ENCODE results near the gene PDGFRB.

The PDGFRB gene

DNA sequence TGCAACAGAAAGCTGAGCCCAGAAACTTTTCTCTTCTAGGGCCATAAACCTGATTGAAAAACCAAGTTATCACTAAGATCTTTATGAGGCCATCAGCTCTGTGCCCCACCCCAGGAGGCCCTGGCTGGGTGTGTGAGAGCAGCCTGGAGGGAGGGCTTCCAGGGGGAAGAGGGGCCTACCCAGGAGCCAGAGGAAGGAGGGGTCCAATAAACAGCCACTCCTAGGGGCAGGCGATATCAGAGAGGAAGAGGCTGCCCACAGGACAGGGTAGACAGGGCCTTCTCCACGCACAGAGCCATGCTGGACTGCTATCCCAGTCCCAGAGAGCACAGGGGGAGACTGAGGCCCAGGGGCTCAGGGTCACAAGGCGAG lies 6.5 kb upstream of the PDGFRB start:
- no peak for DNase-seq

- peak; percentile 67 for DNase-seq
Measured at GRCh38 chr5:150161242-150162141, 5.8 kb upstream of the PDGFRB start.

GRCh38 chr5:150160448-150161081 lies 4.9 kb upstream of the PDGFRB start:
- DNase-seq: no peak

- no peak for DNase-seq
Measured at GRCh38 chr5:150159741-150160179, 4.1 kb upstream of the PDGFRB start.

GRCh38 chr5:150159031-150159430 lies 3.4 kb upstream of the PDGFRB start:
- no peak for DNase-seq

- no peak for DNase-seq
Measured at GRCh38 chr5:150158170-150158949, 2.7 kb upstream of the PDGFRB start.

DNA sequence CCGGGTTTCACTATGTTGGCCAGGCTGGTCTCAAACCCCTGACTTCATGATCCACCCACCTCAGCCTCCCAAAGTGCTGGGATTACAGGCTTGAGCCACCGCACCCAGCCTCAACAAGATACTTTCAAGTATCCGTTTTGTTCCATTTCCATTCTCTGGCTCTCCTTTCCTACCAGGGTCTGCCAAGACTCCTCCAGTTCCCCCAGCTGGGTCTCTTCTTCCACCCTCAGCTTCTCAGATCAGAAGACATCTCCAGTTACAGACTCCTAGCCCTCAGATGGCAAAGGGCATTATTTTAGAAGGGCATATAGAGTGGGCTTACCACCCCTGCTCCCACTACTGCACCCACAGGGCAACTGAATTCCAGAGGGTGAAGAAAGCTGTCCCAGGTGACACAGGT lies 1.5 kb upstream of the PDGFRB start:
- DNase-seq: no peak

DNA sequence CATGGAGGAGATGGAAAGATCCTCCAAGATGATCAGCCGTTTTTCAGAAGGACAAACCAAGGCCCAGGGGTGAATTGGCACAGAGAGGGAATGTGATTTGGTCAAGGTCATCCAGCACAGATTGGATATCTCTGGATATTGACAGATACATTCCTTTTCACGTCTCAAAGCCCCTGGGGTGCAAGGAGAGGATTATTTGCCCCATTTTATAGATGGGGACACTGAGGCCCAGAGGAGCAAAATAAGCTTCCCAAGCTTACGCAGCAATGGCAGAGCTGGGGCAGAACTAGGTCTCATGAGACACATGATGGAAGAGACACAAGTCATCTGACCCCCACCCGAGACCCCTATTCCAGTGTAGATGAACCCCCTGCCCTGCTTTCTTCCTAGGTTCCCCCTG lies 895 bp upstream of the PDGFRB start:
- DNase-seq: no peak

GRCh38 chr5:150156027-150156368 lies 353 bp upstream of the PDGFRB start:
- no peak for DNase-seq

GRCh38 chr5:150154618-150155128 lies 972 bp downstream of the PDGFRB start:
- DNase-seq: no peak

GRCh38 chr5:150153957-150154617 lies 1.6 kb downstream of the PDGFRB start:
- no peak for DNase-seq

DNA sequence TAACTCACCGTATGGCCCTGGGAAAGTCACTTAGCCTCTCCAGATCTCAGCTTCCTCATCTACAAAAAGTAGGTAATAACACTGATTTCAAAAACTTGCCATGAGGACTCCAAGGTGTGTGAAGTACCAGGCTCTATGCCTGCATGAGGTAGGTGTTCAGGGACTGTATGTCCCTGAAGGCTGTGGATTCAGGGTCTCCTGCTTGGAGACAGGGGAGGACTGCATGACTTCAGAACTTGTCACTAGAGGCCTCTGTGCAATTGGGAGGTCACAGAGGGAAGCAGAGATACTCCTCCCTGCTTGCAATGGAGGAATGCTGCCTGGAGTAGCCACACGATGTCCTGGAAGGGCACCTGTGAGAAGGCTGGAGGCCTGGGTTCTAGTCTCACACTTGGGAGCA lies 2.2 kb downstream of the PDGFRB start:
- no peak for DNase-seq

DNA sequence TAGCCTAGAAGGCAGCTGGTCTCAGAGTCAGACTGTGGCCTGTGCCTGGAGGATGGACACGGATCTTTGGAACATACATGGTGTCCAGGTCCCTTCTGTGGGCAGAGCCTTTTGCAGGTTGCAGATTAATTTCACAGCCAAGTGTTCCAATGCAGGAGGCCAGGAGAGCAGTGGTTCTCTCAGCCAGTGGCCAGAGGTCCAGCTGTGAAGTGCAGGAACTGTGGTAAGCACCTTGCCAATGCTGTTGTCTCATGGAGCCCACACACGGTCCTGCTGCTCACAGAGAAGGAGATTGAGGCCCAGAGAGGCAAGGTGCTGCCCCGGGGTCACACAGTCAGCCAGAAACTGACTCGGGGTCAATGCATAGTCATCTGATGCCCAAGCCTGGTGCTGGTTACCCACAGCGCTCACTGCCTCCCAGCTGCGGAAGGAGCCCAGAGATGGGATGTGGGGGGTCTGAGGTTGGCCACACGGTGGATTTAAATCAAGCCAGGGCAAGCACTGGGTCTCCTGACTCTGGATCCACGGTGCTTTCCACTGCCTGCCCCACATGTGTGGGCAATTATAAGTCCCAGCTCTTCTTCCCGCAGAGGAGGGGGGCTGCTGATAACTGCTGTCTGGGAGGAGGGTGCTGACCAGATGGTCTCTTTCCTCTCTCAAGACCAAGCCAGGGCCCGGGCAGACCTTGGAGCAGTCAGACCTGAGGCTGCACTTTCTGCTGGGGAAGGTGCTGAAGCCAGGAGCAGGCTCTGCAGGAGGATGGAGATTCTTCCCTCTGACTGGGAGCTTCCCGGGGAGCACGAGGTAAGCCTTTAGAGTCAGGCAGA lies 2.8 kb downstream of the PDGFRB start:
- DNase-seq: no peak

DNA sequence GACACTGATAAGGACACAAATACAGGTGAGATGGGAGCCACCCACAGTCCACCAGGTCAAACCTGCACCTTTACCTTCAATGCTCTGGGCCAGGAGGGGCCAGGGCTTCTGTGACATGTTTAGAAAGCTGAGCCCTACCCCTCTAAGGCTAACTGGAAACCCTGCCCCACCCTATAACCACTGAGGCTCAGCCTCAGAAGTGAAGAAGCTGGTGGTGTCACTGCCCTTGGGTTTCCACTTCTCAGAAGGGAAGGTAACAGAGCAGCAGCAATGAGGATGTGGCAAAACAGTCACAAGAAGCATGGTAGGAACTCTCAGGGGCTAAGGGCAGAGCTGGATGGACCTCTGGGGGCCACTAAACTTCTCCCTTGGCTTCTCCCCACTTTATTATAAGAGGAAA lies 6.0 kb downstream of the PDGFRB start:
- no peak for DNase-seq

- DNase-seq: no peak
Measured at GRCh38 chr5:150148117-150148927, 7.3 kb downstream of the PDGFRB start.

GRCh38 chr5:150147670-150148069 lies 8.0 kb downstream of the PDGFRB start:
- DNase-seq: no peak

DNA sequence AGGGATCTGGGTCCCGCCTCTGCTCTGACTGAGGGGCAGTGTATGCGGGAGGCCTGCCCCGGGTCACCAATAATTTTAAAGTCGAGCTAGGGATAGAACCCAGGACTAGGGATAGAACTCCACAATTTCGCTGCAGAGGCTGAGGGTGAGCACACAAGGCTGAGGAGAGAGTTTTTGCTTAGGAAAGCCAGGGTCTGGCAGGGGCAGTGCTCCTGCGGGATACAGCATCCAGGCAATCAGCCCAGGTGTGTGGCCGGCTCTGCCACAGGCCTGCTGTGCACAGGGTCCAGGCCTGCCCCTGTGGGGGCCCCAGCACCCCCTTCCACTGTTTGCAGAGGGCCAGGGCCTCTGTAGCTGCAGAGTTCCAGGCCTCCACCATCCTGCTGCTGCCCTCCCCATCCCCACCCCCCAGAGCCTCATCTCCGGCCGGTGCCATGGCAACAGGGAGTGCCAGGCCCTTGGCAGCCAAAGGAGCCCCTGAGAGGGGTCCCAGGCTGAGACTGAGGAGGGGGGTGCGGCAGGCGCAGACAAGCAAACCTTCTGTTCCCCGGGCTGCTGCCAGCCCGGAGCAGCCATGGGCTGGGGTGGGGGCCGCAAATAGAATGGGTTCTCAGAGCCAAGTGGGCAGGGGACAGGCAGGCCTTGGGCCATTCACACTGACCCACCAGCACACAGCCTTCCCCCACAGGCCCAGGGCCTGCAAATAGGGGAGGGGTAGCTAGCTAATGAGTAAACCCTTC lies 8.6 kb downstream of the PDGFRB start:
- DNase-seq: no peak

GRCh38 chr5:150146235-150146634 lies 9.4 kb downstream of the PDGFRB start:
- DNase-seq: no peak

GRCh38 chr5:150144879-150145278 lies 10.8 kb downstream of the PDGFRB start:
- DNase-seq: no peak

DNA sequence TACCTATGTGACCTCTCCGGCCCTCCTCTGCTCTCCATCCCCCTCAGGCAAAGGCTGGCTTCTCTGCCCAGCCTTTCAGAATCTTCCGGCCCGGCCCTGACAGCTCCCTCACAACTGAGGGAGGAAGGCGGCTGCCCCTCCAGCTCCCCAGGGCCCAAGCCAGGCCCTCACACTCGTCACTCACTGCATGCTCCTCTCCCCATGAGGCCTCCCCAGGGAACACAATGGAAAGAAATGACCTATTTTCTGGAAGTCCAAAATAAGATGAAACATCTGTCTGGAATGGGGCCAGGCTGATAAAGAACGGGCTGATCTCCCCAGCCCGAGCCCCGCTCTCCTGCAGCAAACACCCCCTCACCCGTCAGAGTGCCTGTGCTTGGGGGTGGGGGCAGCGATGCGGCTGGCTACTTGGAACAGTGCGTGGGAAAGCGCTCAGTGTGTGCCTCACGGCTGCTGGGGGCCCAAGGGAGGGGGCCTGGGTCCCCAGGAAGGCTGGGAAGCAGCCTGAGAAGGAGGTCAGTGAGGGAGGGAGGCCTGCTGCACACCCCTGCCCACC lies 11.3 kb downstream of the PDGFRB start:
- DNase-seq: no peak

All from T-helper 9 cell (primary cell).